K562 (cell line): ENCODE results near the gene ELP5. TPM values are rescaled to one million over a fixed set of nuclear protein-coding genes. Genes with fewer than 3 reads are reported as not detected.

Source experiments
- BCLAF1 ChIP-seq, 2 experiments: fragments of 450-650 bp in 1 of 2; IDR thresholded peaks; 2 replicates each; pipeline ENCODE4 v1.6.1; 2011 to 2017; ENCODE audit warnings: low read depth in 2 of 2, antibody characterized with exemption in 1 of 2, borderline replicate concordance in 1 of 2, low read length in 1 of 2, mild to moderate bottlenecking in 1 of 2, mixed read lengths in 1 of 2; ENCODE audit not compliant: control insufficient read depth in 1 of 2
- CUX1 ChIP-seq: fragments of 200-800 bp; sonication (Bioruptor generic); IDR thresholded peaks from 2 replicates; pipeline ENCODE4 v1.6.1; 2016; ENCODE audit warnings: missing genetic modification characterization, missing compliant biosample characterization
- ETV5 ChIP-seq: sonication (generic); formaldehyde crosslinking; IDR thresholded peaks from 2 replicates; pipeline ENCODE4 v1.4.0; 2020; ENCODE audit warnings: low read depth, mild to moderate bottlenecking, missing genetic modification reagents
- ID3 ChIP-seq, 2 experiments: fragments of 250-450 bp in 1 of 2; fragments of 450-650 bp in 1 of 2; sonication (Bioruptor Pico) in 1 of 2; IDR thresholded peaks; 2 replicates each; pipeline versions ENCODE4 v1.6.1 to v1.8.0; 2016 to 2021; ENCODE audit warnings: mild to moderate bottlenecking in 2 of 2, moderate library complexity in 2 of 2, missing compliant biosample characterization in 1 of 2, missing genetic modification characterization in 1 of 2
- IRF1 ChIP-seq: sonication (generic); formaldehyde crosslinking; IDR thresholded peaks from 2 replicates; pipeline ENCODE4 v1.8.0; 2022; ENCODE audit warnings: missing genetic modification reagents, mild to moderate bottlenecking, borderline replicate concordance
- KLF1 ChIP-seq: fragments of 450-650 bp; IDR thresholded peaks from 2 replicates; pipeline ENCODE4 v1.6.1; 2016; ENCODE audit warnings: missing genetic modification characterization, missing compliant biosample characterization
- MTF1 ChIP-seq: fragments of 250-450 bp; sonication (Bioruptor Pico); IDR thresholded peaks from 2 replicates; pipeline ENCODE4 v1.9.0; 2021; ENCODE audit warnings: moderate library complexity, mild to moderate bottlenecking, inconsistent platforms, borderline replicate concordance
- NFATC3 ChIP-seq: fragments of 450-650 bp; IDR thresholded peaks from 2 replicates; pipeline ENCODE4 v1.6.1; 2017; ENCODE audit warnings: mild to moderate bottlenecking
- SMAD4 ChIP-seq: fragments of 250-450 bp; sonication (Bioruptor Pico); conservative IDR thresholded peaks from 2 replicates; pipeline ENCODE4 v1.8.0; 2021; ENCODE audit warnings: inconsistent platforms, mild to moderate bottlenecking, moderate library complexity
- TFAP4 ChIP-seq: sonication (generic); formaldehyde crosslinking; IDR thresholded peaks from 2 replicates; pipeline ENCODE4 v1.8.0; 2022; ENCODE audit warnings: missing genetic modification reagents, mild to moderate bottlenecking, moderate library complexity, borderline replicate concordance
- ZNF584 ChIP-seq: fragments of 200-800 bp; sonication (Bioruptor generic); IDR thresholded peaks from 2 replicates; pipeline ENCODE4 v1.6.1; 2016; ENCODE audit warnings: low read depth, mild to moderate bottlenecking, missing genetic modification characterization, missing compliant biosample characterization
- ZSCAN32 ChIP-seq: fragments of 450-650 bp; formaldehyde crosslinking; IDR thresholded peaks from 2 replicates; pipeline ENCODE4 v1.4.0; 2020; ENCODE audit warnings: mild to moderate bottlenecking, moderate library complexity
- polyA plus RNA-seq, 8 experiments: library from polyadenylated mRNA; depleted of rRNA in 4 of 8; stranded (reverse) in 5 of 8; unstranded in 3 of 8; fragments of >200 nt; fragmentation: Nextera tagmentation in 2 of 8; fragmentation: Illumina TruSeq in 1 of 8; extraction: Ambion mirVana in 2 of 8; extraction: Trizol in 1 of 8; gene quantifications; 2 replicates each; pipeline versions ENCODE4 v1.2.1 to v1.2.3, GENCODE V29; 2011 to 2014; ENCODE audit warnings: inconsistent platforms in 1 of 8, missing spikeins in 1 of 8
- total RNA-seq, 7 experiments: library from RNA; depleted of rRNA in 6 of 7; stranded (reverse); fragments of >200 nt in 6 of 7; fragmentation: Illumina TruSeq in 2 of 7; extraction: Trizol in 2 of 7; gene quantifications; 2 replicates each; pipeline versions ENCODE4 v1.2.1 to v1.2.3, GENCODE V29; 2011 to 2021; ENCODE audit warnings: low replicate concordance in 1 of 7

The ELP5 gene
- total and polyA plus RNA-seq, 9 of the 15 experiments (the other 6 are each of a cell fraction or from before 2014, with no cell fraction given): 25.7 to 77.9 (median 52.9) TPM

GRCh38 chr17:7214300-7215135 is 37.5 kb upstream of the ELP5 start (continued):
- no peak for TF ChIP-seq CUX1 (CRISPR knock-in tag)
- no peak for TF ChIP-seq MTF1 (CRISPR knock-in tag)
- no peak for TF ChIP-seq SMAD4 (CRISPR knock-in tag)
- TF ChIP-seq BCLAF1 (IDR thresholded peaks at IDR 0.05; ENCODE audit: borderline replicate concordance in 1 of 2, control insufficient read depth in 1 of 2, low read depth in 2 of 2, low read length in 1 of 2): no peak
- TF ChIP-seq NFATC3: no peak
- no peak for TF ChIP-seq ID3 (CRISPR knock-in tag; IDR thresholded peaks at IDR 0.05)
- TF ChIP-seq ID3 (tag; IDR thresholded peaks at IDR 0.05): no peak
- no peak for TF ChIP-seq ZSCAN32 (CRISPR knock-in tag)
- TF ChIP-seq KLF1: 0 out of 2 replicates have a peak, but pooled peaks have one; percentile 27
- no peak for TF ChIP-seq IRF1 (CRISPR knock-in tag)
- TF ChIP-seq ZNF584 (CRISPR knock-in tag): no peak
- no peak for TF ChIP-seq ETV5
- peak; percentile 63 for TF ChIP-seq TFAP4 (CRISPR knock-in tag)
